Posterior cingulate gyrus (tissue), 11 donors: ENCODE data around the gene DNAJC16.
A peak's percentile ranks its signal among the peaks of the same experiment; 100 is the strongest.

Source experiments
- DNase-seq, 10 donors: peaks; one replicate each; pipeline versions ENCODE4 v3.0.0 to v3.0.0-alpha.2; 2020 to 2021; ENCODE audit warnings: mixed read lengths in 3 of 10
- intact Hi-C: fragments of 100-400 bp; cut with DNase I; formaldehyde crosslinking; loops from one replicate; pipeline ENCODE4 v1.15.1; 2023

DNAJC16 gene

DNA sequence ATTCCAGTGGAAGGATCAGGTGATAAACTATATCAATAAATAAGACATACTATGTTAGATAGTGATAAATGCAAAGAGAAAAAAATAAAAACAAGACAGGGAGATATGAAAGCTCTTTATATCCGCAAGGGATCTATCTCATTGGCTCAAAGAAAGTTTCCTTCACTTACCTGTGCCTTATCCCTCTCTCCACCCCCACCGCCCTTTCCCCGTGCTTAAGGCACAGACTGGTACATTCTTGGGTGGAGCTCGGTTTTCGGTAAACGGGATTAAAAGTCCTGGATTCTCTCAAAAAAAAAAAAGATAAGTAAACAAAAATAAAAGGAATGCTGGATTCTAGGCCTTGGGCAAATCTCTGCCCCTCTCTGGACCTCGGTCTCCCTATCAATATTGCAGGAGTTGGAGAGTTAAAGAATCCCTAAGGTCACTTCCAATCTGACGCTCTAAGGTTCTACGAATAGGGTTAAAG lies 593 bp upstream of the DNAJC16 start:
- intact Hi-C loops, result loop anchor here (2.0 to 5.0 kb wide), 2 partner anchors 76 to 91 kb away; partner anchors contain the start of gene DDI2
- no peak for DNase-seq

- DNase-seq, result no peak
- intact Hi-C loops, result no loop called here
Observed at GRCh38 chr1:15531003-15531402, 4.4 kb downstream of the DNAJC16 start.

DNA sequence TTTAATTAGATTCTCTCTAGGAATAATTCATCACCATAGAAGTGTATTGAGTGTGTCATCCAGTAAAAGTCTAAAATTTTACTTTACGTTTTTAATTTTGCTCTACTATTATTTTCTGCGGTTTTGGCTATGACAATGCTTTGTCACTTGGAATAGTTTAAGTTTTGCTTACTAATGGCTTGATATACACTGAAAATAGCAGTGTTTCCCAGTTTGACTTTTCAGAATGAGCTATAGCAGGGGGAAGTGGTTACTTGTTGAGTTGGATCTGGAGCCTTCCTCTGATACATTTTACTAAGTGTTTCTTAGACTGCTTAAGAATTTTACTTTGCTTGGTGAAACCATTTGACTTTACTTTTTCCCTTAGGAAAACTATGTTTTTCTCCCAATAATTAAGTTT lies 5.0 kb downstream of the DNAJC16 start:
- intact Hi-C loops, result no loop called here
- no peak for DNase-seq

- intact Hi-C loops, result no loop called here
- no peak for DNase-seq
Observed at GRCh38 chr1:15538771-15539170, 12.1 kb downstream of the DNAJC16 start.

GRCh38 chr1:15540186-15540585 lies 13.5 kb downstream of the DNAJC16 start:
- intact Hi-C loops, result no loop called here
- no peak for DNase-seq

DNA sequence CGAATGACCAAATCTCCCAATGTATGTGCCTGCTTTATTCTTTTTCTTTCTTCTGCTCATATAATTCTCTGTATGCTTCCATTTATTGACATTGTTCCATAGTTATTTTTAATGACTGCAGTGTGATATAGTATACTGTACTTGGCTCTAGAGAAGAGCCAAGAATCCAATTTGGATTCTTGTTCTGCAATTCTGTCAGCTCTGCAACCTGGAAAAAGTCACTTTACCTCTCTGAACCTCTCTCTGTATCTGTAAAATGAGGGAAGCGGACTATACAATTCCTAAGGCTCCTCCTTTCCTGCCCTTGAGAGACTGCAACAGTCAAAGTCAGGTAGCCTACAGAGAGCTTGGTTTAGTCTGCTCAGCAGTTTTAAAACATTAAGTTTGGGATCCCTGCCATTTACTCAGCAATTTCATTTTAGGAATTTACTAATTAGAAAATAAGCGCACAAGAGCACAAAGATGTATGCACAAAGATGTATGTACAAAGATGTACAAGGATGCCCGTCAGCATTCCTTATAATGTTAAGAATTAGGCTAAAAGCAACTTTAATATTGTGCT lies 14.7 kb downstream of the DNAJC16 start:
- no peak for DNase-seq
- intact Hi-C loops, result no loop called here

DNA sequence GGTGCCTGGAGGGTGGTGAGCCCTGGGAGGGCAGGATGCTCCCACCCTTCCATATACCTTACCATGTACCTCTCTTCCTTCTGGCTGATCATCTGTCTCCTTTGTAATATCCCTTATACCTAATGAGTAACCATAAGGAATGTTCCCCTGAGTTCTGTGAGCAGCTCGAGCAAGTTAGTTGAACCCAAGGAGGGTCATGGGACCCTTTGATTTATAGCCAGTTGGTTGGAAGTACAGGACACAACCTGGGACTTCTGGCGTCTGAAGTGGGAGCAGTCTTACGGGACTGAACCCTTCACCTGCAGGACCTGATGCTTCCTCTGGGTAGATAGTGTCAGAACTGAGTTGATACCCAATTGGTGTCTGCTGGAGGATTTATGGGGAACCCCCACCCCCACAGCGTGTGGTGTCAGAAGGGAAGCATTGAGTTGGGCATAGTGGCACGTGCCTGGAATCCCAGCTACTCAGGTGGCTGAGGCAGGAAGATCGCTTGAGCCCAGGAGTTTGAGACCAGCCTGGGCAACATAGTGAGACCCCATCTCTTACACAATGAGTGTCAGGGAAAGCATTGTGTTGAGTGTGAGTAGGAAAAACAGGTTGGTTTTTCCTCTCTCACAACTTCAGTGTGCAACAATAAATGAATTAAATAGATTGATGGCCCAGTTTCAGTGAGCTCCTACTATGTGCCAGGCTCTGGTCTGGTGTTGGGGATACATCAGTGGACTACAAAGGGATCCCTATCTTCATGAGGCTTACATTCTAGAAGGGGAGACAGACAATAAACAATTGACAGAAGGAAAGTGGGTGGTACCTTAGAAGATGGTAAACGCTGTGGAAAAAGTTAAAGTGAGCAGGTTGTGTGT lies 16.0 kb downstream of the DNAJC16 start:
- intact Hi-C loops, result no loop called here
- DNase-seq, result no peak

DNA sequence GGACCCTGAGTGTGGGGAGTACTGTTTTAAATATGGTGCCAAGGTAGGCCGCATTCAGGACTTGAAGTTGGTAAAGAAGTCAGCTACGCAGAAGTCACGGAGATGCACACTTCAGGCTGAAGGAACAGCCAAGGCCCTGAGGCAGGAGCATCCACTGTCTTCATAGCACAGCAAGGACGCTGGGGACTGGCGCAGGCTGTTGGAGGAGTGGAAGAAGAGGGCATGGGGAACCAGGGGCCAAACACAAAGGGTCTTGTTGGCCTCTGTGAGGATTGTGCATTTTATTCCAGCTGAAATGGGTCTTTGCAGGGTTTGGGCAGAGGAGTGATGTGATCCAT lies 16.6 kb downstream of the DNAJC16 start:
- DNase-seq, result peak in 1 of 10 donors; percentile 12
- intact Hi-C loops, result no loop called here

GRCh38 chr1:15543589-15544568 lies 17.2 kb downstream of the DNAJC16 start:
- intact Hi-C loops, result no loop called here
- no peak for DNase-seq

DNA sequence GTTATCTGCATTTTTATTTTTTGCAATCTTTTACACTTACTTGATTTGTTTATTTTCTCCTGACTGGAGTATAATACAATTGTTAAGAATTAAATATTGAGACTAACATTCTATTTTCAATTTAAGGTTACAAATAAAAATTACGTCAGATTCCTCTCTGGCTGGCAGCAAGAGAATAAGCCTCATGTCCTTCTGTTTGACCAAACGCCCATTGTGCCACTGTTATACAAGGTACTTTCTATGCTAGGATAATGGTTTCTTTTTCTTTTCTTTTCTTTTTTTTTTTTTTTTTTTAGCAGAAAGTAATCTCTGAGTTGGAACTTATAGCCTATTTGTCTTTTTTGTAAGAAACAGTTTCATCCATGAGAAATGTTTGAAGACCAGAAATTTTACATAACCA lies 20.0 kb downstream of the DNAJC16 start:
- intact Hi-C loops, result no loop called here
- no peak for DNase-seq

DNA sequence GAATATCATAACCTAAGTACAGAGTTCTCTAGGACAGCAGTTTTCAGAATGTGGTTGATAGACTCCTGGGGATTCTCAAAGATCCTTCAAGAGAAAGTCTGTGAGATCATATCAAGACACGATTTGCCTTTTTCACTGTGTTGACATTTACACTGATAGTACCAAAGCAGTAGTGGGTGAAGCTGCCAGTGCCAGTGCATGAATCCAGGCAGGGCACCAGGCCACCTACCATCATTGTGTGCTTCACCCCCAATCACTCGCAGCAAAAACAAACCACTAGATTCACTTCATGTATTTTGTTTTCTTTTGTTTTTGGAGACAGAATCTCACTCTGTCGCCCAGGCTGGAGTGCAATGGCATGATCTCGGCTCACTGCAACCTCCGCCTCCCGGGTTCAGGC lies 23.9 kb downstream of the DNAJC16 start:
- peak in 1 of 10 donors; percentile 12 for DNase-seq
- intact Hi-C loops, result no loop called here

- DNase-seq, result no peak
- intact Hi-C loops, result no loop called here
Observed at GRCh38 chr1:15557008-15557407, 30.4 kb downstream of the DNAJC16 start.

- peak in 1 of 10 donors; percentile 9 for DNase-seq
- intact Hi-C loops, result no loop called here
Observed at GRCh38 chr1:15557594-15557993, 30.9 kb downstream of the DNAJC16 start.

DNA sequence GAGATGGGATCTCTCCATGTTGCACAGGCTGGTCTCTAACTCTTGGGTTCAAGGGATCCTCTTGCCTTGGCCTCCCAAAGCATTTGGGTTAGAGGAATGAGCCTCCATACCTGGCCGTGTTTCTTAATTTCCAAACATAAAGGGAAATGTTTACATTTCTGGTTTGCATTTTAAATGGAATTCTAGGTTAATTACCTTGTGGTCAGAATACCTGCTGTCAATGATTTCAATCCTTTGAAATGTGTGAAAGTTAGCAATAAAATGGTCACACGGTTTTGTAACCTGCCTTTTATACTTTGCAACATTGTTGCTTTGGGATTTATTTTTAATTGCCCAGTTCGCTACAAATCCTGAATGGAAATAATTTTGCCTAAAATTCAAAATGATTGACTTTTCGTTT lies 31.9 kb downstream of the DNAJC16 start:
- intact Hi-C loops, result no loop called here
- DNase-seq, result no peak

DNA sequence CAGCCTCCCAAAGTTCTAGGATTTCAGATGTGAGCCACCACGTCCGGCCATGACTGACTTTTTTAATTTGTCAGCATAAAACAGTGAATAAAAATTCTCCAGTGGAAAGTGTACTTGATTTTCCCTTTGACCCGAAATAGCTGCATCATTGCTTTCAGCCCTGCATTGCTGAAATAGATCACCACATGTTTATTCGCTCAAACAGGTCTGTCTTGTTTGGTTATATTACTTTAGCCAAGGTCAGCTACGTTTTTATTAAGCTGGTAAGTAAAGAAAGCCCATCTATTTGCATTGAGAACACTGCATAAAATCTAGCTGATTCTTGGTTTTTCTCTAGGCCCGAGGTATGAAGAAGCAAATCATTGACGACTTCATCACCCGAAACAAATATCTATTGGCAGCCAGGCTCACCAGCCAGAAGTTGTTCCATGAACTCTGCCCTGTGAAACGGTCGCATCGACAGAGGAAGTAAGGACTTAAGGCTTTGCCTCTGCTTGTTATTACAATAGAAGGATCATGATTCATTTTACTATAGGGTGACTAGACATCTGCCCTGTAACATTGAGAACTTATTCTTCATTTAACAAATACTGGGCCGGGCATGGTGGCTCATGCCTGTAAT lies 32.7 kb downstream of the DNAJC16 start:
- intact Hi-C loops, result no loop called here
- DNase-seq, result peak in 1 of 10 donors; percentile 7

DNA sequence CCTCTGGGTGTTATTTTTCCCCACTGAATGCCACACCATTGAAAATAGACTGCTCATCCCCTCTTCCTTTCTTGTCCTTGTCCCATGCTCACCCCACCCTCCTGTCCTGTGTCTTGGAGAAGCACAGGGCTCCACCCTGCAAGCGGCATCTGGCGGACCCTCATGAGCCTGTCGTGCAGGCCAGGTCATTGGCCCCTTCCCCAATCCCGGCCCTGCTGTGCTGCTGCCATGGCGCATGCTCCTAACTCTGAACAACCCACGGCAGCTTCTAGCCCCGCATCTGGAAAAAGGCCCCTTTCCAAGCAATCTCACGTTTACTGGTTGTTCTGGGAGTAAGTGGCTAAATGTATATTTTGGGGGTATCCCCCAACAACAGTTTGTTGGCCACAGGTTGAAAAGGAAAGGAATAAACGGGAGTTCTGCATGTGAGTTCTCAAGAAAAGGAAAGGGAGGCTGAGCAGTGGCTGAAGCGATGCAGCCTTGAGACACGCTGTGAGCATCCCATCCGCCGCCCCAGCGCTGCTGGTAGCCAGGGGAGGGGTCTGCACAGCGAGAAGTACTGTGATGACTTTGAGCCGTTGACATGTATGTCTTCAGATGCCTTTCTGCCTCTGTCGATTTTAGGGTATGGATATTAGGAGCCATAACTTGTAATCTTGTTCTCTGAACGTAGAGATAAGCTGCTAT lies 41.9 kb downstream of the DNAJC16 start:
- peak in 1 of 10 donors; percentile 38 for DNase-seq
- intact Hi-C loops, result no loop called here

- DNase-seq, result no peak
- intact Hi-C loops, result no loop called here
Observed at GRCh38 chr1:15570861-15571260, 44.2 kb downstream of the DNAJC16 start.

DNA sequence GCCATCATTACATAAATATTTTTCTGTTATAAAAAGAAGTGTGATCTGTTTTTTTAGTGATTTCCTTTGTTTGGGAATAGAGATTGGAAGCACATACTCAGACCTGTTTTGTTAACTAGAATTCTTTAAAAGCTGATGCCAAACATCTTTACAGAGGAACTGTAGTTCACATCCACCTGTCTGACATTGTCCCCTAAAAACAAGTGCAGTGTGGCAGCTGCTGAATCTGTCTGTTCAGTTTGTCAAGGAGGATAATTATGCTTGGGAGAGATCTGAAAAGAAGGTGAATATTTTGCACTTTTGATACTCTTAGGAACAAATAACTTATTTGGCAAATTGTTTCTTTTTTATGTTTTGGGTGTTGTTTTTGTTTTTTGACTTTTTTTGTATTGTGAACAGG lies 44.6 kb downstream of the DNAJC16 start:
- no peak for DNase-seq
- intact Hi-C loops, result no loop called here

GRCh38 chr1:15573477-15573876 lies 46.8 kb downstream of the DNAJC16 start:
- intact Hi-C loops, result no loop called here
- peak in 2 of 10 donors; percentile 43 to 53 for DNase-seq

DNA sequence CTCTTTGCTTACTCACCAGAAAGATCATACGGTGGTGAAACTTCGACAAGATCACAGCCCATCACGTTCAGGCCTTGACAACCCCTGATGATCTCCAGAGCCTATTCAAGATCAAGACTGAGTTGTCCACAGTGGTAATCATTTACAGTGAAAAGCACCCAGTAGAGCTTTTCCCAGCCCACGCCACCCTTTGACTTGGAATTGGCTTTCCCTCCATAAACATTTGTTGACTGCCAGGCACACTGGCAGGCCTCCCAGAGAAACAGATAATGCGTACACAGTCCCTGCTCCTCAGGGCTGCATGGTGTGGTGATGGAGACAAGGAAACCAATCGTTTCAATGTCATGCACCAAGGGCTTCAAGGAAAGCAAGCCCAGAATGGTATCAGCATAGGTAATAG lies 48.1 kb downstream of the DNAJC16 start:
- intact Hi-C loops, result no loop called here
- peak in 4 of 10 donors; percentile 33 to 86 (median 52) for DNase-seq
